Measurements from ENCODE around the gene SLC22A13.
"Not testable (repeated sequence)": the region's sequence is repeated elsewhere in the genome, so short reads cannot be mapped to it uniquely, and the experiment has no call there.

SLC22A13 gene

DNA sequence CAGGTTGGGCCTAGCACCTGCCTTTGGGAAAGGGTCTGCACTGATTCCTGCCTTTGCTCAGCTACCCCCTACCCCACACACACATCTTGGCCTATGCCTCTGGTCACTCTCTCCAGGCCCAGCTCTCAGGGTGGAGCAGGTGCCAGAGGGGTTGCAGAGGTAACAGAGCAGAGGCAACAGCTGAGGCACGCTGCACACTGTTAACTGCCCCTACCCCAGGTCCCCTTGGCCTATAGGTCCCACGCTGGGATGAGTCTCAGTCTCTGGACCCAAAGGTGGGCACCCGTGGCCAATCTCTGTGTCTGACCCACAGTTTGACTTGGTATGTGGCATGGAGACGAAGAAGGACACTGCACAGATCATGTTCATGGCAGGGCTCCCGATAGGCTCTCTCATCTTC lies 41.3 kb downstream of the SLC22A13 start:
- no peak for DNase-seq

DNA sequence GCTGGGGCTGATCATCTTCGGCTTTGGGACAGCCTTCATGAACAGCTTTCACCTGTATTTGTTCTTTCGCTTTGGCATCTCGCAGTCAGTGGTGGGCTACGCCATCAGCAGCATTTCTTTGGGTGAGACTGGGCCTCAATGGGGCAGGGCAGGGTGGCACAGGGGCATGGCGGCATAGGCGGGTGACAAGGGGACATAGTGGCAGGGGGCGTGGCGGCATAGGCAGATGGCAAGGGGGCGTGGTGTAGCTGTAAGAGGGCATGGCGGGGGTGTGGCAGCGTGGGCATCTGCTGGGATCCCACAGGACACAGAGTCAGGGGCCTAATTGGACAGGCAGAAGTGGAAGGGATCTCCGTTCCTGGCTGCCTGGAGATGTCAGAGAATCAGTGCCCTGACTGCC lies 42.0 kb downstream of the SLC22A13 start:
- no peak for DNase-seq

DNA sequence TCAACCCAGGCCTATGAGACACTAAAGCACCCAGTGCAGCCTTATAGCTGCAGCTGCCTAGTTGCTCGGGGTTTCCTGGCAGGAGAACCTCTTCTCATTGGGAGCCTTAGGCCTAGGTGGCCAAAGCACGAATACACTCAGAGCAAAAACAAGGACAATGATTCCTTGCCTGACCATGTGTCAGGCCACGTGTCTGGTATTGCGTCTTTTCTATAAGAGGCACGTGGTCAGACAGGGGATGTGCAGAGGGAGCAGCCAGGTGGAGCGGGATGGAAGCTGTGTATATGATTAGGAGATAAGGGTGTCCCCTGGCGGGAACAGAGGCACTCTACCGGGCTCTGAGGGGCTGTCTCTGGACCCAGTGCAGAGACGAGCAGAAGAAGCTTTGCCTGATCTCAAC lies 42.8 kb downstream of the SLC22A13 start:
- no peak for DNase-seq

DNA sequence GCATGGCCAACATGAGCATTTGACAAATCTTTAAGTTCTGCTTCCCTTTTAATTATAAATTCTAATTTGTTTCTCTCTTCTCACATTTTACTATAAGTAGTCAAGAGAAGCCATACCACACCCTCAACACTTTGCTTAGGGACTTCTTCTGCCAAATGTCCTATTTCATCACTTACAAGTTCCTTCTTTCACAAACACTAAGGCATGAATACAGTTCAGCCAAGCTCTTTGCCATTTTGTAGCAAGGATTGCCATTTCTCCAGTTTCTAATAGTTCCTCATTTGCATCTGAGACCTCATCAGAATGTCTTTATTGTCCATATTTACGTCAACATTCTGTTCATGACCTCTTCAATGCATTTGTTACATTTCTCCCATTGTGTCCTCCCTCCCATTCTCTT lies 45.9 kb downstream of the SLC22A13 start:
- DNase-seq, result no peak

DNA sequence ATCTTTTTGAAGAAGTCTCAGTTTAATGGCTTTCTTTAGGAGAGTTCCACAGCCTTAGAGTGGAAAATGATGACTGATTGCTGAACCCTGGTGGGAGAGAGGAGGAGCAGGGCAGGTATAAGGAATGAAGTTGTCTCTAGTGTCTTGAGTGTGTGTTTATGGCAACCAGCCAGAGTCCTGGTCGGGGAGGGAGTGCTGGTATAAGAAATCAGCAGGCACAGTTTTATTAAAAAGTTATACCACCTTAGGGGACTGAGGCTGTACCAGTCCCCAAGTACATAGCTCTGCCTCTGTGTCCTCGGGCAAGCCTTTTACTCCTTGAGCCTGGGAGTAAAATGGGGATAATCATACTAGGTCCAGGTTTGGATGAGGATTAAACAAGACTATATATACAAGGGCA lies 46.3 kb downstream of the SLC22A13 start:
- no peak for DNase-seq

DNA sequence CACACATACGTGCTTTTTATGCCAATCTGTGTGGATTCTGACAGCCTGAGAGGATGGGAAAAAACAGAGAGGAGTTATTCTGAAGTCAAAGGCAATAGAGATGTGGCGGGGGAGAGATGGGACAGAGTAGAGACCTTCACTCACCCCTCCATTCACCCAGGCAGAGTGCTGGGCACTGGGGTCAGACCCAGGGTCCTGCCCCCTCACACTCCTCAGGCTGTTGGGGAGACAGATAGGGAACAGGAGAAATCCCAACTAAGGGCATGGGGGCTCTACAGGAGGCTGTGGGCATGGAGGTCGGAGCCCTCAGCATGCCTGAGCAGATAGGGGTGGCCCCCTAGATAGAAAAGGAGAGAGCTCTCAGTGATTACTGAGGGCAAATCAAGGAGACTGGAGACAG lies 46.7 kb downstream of the SLC22A13 start:
- no peak for DNase-seq

DNA sequence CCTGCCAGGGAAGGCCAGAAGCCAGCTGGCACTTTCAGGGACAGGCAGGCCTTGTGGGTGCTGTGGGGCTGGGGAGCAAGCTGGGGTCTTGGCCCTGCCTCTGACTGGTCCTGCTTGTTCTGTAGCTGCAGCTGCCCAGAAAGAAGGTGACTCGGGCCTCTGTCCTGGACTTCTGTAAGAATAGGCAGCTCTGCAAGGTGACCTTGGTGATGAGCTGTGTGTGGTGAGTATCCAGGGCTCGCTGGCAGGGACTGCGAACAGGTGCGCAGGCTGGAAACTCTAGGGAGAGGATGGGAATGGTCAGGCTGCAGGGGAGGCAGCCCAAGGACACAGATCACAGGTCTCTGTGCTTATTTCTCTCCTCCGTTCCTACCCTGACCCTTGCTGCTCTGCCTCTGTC lies 47.7 kb downstream of the SLC22A13 start:
- DNase-seq, result no peak

DNA sequence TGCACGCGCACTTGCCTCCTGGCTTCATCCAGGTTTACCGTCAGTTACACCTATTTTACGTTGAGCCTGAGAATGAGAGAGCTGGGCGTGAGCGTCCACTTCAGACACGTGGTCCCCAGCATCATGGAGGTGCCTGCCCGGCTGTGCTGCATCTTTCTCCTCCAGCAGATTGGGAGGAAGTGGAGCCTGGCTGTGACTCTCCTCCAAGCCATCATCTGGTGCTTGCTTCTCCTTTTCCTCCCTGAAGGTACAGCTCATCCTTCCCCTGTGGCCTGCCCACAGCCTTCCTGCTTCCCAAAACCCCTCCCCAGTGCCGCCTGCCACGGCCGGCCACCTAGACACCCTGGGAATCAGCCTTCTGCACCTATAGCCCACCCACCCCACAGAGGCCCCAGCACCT lies 48.1 kb downstream of the SLC22A13 start:
- DNase-seq, result no peak

DNA sequence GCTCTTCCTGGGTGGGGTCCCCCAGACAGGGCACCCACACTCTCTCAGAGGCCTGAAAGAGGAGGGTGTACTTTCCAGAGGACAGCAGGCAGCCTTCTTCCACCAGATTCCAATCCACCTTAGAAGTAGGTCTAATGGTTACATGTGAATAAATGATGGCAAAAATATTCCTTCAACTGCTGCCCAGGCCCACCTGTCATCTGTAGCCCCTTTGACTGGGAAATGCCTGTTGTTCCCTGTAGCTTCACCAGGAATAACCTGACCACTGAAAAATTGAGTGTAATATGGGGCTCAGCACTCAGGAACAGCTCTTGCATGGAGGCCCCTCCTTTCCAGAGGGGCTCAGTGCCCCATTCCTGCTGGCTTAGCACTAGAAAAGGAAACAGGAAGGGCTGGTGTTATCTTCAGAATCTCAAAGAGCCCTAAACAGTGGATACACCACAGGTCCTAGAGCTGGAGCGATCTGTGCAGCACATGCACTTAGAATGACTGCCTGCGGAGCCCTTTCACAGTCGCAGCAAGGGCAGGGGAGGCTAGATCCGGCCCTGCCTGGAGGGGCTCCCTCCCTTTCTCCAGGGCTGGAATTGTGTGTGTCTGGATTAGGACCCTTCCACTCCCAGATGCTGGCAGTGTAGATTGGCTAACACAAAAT lies 48.6 kb downstream of the SLC22A13 start:
- DNase-seq, result no peak

DNA sequence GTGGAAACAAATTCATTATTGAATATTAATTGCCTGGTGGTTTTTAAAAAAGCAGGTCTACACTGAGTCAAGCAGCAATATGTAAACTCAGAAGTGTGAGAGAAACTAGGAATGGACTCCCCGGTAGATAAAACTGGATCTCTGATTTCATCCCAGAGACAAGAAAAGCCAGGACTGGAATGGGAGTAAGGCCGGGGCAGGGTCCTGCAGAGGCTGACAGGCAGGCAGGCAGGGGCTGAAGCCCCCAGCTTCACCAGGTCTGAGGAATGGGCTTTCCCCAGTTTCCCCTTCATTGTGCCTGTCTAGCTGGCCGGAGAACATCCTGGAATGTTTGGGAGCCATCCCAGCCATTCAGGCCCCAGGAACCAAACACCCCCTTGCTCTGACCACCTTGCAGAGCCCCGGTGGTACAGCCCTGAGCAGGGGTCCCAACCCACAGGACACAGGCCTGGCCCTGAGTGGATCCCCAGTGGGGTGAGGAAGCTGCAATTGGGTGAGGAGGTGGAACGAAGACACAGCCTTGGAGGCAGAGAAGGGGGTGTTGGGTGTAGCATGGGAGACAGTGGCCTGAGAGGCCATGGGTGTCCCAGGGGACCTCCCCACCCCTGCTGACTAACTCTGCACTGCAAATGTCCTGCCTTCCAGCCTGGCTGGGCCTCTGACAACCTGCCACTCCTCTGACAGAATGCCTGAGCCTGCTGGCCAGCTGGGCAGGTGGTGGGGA lies 49.3 kb downstream of the SLC22A13 start:
- DNase-seq, result no peak

DNA sequence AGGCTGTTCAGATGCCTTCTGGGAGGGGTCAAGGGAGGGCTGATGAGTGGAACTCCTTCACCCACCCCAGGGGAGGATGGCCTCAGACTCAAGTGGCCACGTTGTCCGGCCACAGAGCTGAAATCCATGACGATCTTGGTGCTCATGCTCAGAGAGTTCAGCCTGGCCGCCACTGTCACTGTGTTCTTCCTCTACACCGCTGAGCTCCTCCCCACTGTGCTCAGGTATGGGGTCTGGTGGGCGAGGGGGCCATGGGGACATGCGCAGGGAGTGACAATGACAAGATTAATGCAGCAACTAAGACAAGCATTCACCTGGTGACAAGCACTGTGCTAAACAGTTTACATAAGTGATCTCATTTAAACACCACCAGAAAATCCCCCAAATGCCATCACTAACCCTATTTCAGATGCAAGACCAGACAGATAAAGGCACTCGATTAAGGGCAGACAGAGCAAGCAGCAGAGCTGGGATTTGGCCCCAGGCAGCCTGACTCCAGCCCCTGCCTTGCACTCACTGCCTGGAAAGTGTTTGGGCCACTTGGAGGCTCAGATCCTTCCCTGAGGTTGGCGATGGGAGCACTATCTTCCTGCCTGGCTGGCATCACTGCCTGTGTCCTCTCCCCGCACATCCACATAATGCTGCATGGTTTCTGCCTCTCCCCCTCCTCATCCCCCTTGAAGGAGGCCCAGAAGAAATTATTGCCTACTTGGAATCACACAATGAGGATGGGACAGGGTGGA lies 50.0 kb downstream of the SLC22A13 start:
- DNase-seq, result no peak

DNA sequence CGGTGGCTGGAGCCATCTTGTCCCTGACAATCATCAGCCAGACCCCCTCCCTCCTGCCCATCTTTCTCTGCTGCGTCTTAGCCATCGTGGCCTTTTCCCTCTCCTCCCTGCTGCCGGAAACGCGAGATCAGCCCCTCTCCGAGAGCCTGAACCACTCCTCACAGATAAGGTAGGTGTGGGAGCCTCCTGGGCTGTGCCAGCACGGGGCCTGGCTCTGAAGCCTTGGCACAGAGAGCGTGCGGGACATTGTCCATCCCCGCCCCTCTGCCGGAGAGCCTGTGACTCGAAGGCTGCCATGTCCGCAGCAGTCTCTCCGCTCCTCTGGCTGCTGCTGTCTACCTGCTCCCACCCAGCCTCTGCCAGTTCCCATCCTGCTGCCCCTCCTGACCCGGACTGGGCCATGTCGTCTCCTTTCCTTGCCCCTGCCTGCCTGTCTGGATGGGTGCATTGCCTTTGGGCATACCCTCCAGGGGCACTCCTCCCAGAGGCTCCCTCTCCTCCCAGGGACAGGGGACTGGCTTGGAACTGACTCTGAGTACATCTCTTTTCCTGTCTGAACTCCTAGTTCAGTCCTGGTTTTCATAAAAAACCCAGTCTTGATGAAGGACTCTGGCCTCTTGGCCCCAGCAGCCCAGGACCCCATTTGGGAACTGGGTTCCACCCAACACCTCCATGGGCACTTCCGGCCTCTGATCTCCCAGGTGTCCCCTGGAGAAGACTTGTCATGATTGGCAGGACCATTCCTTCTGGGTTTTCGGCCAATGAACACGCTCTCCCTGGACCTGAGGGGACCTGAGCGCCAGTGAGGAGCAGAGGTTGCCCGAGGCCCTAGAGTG lies 51.0 kb downstream of the SLC22A13 start:
- no peak for DNase-seq

DNA sequence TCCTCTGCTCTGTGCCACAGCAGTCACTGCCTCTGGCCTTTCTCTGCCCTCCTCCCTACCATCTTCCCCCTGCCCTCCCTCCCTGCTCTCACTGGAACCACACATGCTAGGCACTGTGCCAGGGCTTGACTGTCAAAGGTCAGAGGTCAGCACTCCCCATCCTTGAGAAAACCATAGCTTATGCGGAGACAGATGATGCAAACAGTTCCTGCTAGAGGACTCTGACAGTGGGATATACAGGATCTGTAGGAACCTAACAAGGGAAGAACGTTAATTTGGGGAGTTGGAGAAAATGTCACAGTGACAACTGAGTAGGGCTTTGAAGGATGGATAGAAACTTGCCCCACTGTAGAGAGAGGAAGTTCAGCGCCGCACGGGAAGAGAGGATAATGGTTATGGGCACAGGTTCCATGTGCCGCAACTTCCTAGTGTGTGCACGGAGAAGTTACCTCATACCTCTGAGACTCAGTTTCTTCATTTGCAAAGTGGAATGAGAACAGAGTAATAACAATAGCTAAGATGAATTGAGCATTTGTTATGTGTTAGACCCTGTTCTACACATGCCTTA lies 51.7 kb downstream of the SLC22A13 start:
- no peak for DNase-seq

DNA sequence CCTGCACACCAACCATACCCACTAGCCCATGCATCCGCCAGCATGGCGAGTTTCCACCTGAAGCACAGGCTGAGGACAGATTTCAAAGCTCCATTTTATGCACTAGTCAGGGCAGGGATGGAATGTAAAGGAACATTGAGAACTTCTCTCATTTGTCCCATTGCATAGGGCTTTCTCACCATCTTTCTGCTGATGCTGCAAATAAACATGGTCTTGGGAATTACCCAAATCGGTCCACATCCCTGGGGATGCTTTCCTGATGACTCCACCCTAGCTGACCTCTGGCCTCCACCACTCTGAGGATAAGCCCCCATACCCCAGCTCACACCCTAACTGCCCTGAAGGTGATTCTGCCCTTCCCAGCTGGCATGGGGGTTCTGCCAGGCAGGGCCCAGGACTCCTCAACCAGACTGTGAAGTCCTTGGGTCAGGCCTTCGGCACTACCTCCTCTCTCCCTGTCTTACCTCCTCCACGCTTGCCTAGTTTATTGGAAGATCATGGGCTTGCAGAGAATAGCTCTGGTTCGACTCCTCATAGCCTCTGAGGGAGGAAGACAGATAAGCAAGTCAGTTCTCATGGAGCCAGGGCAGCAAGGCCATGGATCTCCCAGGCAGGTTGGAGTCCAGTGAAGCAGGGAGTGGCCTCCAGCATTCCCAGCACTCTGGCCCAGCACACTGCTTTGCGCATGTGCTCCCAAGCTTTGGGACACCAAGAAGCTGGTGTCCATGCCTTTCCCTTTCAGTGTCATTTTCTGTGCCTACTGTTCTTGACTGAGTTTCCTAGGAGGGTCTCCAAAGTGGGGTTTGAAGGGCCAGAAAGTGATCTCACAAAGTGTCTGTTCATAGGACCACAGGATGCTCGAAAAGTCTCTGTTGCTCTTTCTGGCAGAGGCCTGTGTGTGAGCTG lies 53.4 kb downstream of the SLC22A13 start:
- no peak for DNase-seq

DNA sequence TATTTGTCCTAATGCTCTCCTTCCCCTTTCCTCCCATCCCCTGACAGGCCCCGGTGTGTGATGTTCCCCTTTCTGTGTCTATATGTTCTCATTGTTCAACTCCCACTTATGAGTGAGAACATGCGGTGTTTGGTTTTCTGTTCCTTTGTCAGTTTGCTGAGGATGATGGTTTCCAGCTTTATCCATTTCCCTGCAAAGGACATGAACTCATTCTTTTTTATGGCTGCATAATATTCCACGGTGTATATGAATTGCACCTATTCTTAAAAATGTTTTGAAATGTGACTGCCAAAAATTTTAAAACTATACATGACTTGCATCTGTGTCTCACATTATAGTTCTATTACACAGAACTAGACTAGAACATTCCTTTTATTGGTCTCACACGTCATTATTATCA lies 55.0 kb downstream of the SLC22A13 start:
- DNase-seq, result not testable (repeated sequence)

DNA sequence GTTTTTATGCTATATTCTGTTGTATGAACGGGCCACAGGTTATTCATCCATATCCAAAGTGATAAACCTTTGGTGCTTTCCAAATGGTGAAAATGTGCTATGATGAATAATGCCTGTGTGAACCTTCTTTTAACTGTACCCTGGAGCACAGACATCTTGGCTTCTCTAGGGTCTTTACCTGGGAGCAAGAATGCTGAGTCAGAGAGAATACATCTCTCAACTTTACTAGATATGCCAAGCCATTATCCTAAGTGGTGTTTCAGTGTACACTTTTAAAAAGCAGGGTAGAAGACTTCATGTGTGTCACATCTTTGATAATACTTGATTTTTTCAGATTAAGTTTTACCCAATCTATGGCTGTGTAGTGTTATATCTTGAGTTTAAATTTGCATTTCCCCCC lies 57.4 kb downstream of the SLC22A13 start:
- no peak for DNase-seq

DNA sequence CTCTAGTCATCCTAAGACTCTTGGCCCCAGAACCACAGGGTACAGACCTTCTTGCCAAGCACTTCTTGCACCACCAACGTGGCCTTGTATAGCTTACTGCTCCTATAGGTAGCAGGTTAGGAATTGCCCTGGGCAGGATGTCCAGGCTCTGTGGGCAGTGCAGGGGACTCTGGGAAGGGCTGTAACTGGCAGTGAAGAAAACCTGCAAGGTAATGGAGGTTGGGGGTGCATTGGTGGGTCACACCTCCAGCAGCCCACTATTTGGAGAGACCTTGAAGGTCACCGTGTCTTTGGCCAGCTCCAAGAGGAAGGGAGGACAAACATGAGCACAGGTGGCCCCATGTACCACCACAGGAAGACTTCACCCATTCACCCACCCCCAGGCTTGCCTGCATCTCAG lies 59.6 kb downstream of the SLC22A13 start:
- DNase-seq, result no peak

DNA sequence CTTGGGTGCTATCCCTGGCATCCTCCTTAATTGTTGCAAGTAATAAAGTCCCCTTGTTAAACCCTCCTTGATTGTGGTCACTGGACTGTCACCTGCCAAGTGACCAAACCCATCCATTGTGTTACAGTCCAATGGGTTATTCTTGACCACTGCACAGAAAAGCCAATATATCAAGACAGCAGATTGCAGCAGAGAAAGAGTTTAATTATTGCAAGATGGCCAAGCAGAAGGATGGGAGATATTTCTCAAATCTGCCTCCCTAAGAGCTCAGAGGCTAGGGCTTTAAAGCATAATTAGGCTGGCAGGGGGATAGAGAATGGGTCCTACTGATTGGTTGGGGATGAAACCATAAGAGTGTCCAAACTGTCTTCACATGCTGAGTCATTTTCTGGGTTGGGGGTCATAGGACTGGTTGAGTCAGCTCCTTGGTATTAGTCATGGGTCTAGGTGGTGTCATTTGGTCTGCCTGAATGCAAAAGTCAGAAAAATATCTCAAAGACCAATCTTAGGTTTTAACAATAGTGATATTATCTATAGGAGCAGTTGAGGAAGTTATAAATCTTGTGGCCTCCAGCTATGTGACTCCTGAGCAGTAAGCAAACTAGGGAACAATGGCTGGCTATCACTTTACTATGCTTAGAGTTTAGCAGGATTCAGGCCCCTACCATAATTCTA lies 61.9 kb downstream of the SLC22A13 start:
- no peak for DNase-seq

All from DMS79 (cell line).